ENCODE measurements around the gene CHRNB1. TPM values are rescaled to one million over a fixed set of nuclear protein-coding genes. Genes with fewer than 3 reads are reported as not detected.

Gene CHRNB1
- total RNA-seq, 1 donor from 2014 or later, result 7.5 TPM

DNA sequence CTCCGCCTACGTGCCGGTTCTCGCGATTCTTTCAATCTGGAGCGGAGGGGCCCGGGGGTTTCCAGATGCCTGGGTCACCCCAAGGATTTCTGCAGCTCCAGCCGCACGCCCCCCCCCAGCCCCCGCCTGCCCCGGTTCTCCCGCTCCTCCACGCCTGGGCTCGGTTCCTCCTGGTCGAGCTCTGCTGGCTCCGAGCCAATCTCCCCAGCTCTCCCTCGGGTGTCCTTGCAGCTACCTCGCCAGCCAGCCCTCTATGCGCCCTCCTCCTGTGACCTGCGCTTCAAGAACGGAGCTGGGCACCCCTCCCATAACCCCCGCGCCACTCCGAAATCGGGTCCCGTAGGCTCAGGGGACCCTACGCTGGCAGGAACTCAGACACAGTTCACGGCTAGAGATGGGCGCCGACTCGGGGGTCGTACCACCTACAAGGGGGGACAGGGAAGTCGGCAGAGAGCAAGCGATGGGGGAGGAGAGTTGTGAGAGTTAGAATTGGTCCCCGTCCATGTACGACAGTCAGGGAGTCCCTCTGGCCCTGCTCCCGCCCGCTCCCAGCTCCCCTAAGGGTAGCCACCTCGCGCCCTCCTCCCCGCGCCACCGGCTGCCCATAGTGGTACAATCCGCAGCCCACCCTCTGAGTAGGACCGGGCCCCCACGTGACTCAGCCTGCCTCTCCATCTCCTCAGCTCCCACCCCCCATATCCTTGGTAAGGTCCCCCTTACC, 4.6 kb upstream of the CHRNB1 start:
- peaks cover 53% of the 10 kb centered on the region for H3K4me1 Mint-ChIP-seq
- H3K27ac Mint-ChIP-seq, result peak overlapping the region; percentile 99
- H4K20me1 ChIP-seq (ENCODE audit: low read depth), result no peaks in the 10 kb centered on the region
- peak overlapping the region; percentile 74 for H3K4me3 ChIP-seq
- H3K36me3 ChIP-seq, result no peaks in the 10 kb centered on the region
- H3K9ac ChIP-seq, result peak overlapping the region; percentile 53
- H3K9me3 Mint-ChIP-seq, result no peaks in the 10 kb centered on the region
- H3K27ac ChIP-seq, result no peak overlapping the region
- peak; percentile 73 for DNase-seq (ENCODE audit: low spot score)
- peak overlapping the region; percentile 93 for H3K4me2 ChIP-seq
- peak overlapping the region; percentile 96 for H3K4me3 Mint-ChIP-seq
- peaks cover 26% of the 10 kb centered on the region for H3K4me1 ChIP-seq
- peaks cover 35% of the 10 kb centered on the region for H3K27me3 Mint-ChIP-seq (ENCODE audit: insufficient read depth, low read depth)
- peaks cover 57% of the 10 kb centered on the region for H3F3A ChIP-seq (ENCODE audit: low read depth)
- TF ChIP-seq EZH2 (IDR thresholded peaks at IDR 0.05) (no peak), EZH2phosphoT487 (IDR thresholded peaks at IDR 0.05) (no peak)
- TF ChIP-seq, protein P1, sequence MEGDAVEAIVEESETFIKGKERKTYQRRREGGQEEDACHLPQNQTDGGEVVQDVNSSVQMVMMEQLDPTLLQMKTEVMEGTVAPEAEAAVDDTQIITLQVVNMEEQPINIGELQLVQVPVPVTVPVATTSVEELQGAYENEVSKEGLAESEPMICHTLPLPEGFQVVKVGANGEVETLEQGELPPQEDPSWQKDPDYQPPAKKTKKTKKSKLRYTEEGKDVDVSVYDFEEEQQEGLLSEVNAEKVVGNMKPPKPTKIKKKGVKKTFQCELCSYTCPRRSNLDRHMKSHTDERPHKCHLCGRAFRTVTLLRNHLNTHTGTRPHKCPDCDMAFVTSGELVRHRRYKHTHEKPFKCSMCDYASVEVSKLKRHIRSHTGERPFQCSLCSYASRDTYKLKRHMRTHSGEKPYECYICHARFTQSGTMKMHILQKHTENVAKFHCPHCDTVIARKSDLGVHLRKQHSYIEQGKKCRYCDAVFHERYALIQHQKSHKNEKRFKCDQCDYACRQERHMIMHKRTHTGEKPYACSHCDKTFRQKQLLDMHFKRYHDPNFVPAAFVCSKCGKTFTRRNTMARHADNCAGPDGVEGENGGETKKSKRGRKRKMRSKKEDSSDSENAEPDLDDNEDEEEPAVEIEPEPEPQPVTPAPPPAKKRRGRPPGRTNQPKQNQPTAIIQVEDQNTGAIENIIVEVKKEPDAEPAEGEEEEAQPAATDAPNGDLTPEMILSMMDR (IDR thresholded peaks at IDR 0.05), result no peak
- no peaks in the 10 kb centered on the region for H3K79me2 ChIP-seq (ENCODE audit: low read depth)
- peak overlapping the region; percentile 81 for H2AFZ ChIP-seq (replicated peaks)
- no peaks in the 10 kb centered on the region for H3K9me3 ChIP-seq (ENCODE audit: low read depth)
- H3K27me3 ChIP-seq, result peaks cover 70% of the 10 kb centered on the region
- H3K36me3 Mint-ChIP-seq, result no peaks in the 10 kb centered on the region

DNA sequence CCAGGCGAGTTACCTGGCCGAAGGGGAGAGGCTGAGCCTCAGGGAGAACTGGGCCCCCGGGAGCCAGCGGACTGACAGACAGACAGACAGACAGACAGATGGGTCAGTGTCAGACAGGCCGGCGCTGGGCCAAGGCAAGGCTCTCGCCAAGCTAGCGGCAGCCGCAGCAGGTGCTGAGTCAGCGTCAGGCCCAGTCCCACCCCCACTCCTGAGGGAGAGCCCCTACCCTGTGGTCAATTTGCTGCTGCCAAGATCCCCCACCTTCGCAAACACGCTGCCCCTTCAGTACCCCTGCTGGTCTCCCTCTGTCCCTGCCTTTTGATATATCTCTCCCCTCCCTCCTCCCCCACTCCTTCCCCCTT, 4.0 kb upstream of the CHRNB1 start:
- Histone ChIP-seq H3K9ac (no peak overlapping the region), H3K4me2 (peak overlapping the region; percentile 93), H3K27me3 (peaks cover 65% of the 10 kb centered on the region), H2AFZ (replicated peaks) (peak overlapping the region; percentile 81), H3K4me1 (peaks cover 26% of the 10 kb centered on the region), H3K27ac (no peak overlapping the region), H3K9me3 (ENCODE audit: low read depth) (no peaks in the 10 kb centered on the region), H3F3A (ENCODE audit: low read depth) (peaks cover 57% of the 10 kb centered on the region), H3K79me2 (ENCODE audit: low read depth) (no peaks in the 10 kb centered on the region), H3K36me3 (no peaks in the 10 kb centered on the region), H4K20me1 (ENCODE audit: low read depth) (no peaks in the 10 kb centered on the region), H3K4me3 (peak overlapping the region; percentile 74)
- Mint-ChIP-seq H3K4me3 (peak overlapping the region; percentile 96), H3K4me1 (peaks cover 56% of the 10 kb centered on the region), H3K27me3 (ENCODE audit: insufficient read depth, low read depth) (peaks cover 33% of the 10 kb centered on the region), H3K9me3 (no peaks in the 10 kb centered on the region), H3K27ac (peak overlapping the region; percentile 99), H3K36me3 (no peaks in the 10 kb centered on the region)
- peak; percentile 66 for DNase-seq (ENCODE audit: low spot score)
- TF ChIP-seq EZH2phosphoT487 (IDR thresholded peaks at IDR 0.05), result no peak
- TF ChIP-seq, protein P1 (IDR thresholded peaks at IDR 0.05), result peak; percentile 13

DNA sequence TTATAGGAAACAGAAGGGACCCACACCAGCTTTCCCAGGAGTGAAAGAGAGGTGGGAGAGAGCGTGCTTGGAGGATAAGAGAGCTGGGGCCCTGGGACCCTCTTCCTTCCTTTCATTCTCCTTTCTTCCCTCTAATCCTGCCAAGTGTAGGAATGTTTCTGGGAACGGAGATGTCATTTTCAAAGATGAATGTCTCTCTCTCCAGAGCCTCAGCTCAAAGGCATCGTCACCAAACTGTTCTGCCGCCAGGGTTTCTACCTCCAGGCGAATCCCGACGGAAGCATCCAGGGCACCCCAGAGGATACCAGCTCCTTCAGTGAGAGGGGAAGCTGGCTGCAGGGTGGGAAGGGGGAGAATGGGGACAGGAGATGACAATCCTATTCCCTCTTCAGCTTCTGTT, 3.6 kb upstream of the CHRNB1 start:
- H3K79me2 ChIP-seq (ENCODE audit: low read depth), result no peaks in the 10 kb centered on the region
- H3K9ac ChIP-seq, result no peak overlapping the region
- no peak for TF ChIP-seq EZH2 (IDR thresholded peaks at IDR 0.05)
- TF ChIP-seq, protein P1 (IDR thresholded peaks at IDR 0.05), result no peak
- TF ChIP-seq EZH2phosphoT487 (IDR thresholded peaks at IDR 0.05), result no peak
- Mint-ChIP-seq H3K4me1 (peaks cover 56% of the 10 kb centered on the region), H3K36me3 (no peaks in the 10 kb centered on the region), H3K27me3 (ENCODE audit: insufficient read depth, low read depth) (peaks cover 28% of the 10 kb centered on the region), H3K27ac (no peak overlapping the region), H3K4me3 (peak overlapping the region; percentile 96), H3K9me3 (no peaks in the 10 kb centered on the region)
- H3K4me1 ChIP-seq, result peaks cover 26% of the 10 kb centered on the region
- no peak overlapping the region for H2AFZ ChIP-seq (replicated peaks)
- H3K27ac ChIP-seq, result no peak overlapping the region
- no peaks in the 10 kb centered on the region for H3K36me3 ChIP-seq
- no peak for DNase-seq (ENCODE audit: low spot score)
- no peaks in the 10 kb centered on the region for H3K9me3 ChIP-seq (ENCODE audit: low read depth)
- H3F3A ChIP-seq (ENCODE audit: low read depth), result peaks cover 55% of the 10 kb centered on the region
- H3K4me2 ChIP-seq, result peak overlapping the region; percentile 93
- peak overlapping the region; percentile 74 for H3K4me3 ChIP-seq
- peaks cover 61% of the 10 kb centered on the region for H3K27me3 ChIP-seq
- H4K20me1 ChIP-seq (ENCODE audit: low read depth), result no peaks in the 10 kb centered on the region
